K562 (cell line): ENCODE results near the gene THBS1. TPM values are rescaled to one million over a fixed set of nuclear protein-coding genes. Genes with fewer than 3 reads are reported as not detected.

Experiments
- CBX3 ChIP-seq, 2 experiments: IDR thresholded peaks; 1 replicate in 1 of 2; 2 replicates in 1 of 2; pipeline ENCODE4 v1.6.1; 2012; ENCODE audit warnings: inconsistent platforms in 2 of 2, low read length in 2 of 2, borderline replicate concordance in 1 of 2, control low read depth in 1 of 2
- MEF2A ChIP-seq: IDR thresholded peaks from 2 replicates; pipeline ENCODE4 v1.6.1; 2011; ENCODE audit warnings: low read depth, mild to moderate bottlenecking, low read length, moderate library complexity; ENCODE audit not compliant: control insufficient read depth
- polyA plus RNA-seq, 8 experiments: library from polyadenylated mRNA; depleted of rRNA in 4 of 8; stranded (reverse) in 5 of 8; unstranded in 3 of 8; fragments of >200 nt; fragmentation: Nextera tagmentation in 2 of 8; fragmentation: Illumina TruSeq in 1 of 8; extraction: Ambion mirVana in 2 of 8; extraction: Trizol in 1 of 8; gene quantifications; 2 replicates each; pipeline versions ENCODE4 v1.2.1 to v1.2.3, GENCODE V29; 2011 to 2014; ENCODE audit warnings: inconsistent platforms in 1 of 8, missing spikeins in 1 of 8
- total RNA-seq, 7 experiments: library from RNA; depleted of rRNA in 6 of 7; stranded (reverse); fragments of >200 nt in 6 of 7; fragmentation: Illumina TruSeq in 2 of 7; extraction: Trizol in 2 of 7; gene quantifications; 2 replicates each; pipeline versions ENCODE4 v1.2.1 to v1.2.3, GENCODE V29; 2011 to 2021; ENCODE audit warnings: low replicate concordance in 1 of 7
- TF ChIP-seq, protein P1 (sequence below), 2 experiments: fragments of 450-650 bp; formaldehyde crosslinking in 1 of 2; IDR thresholded peaks; 2 replicates each; pipeline versions ENCODE4 v1.4.0 to v1.6.1; 2014 to 2020; ENCODE audit warnings: mild to moderate bottlenecking in 2 of 2, borderline replicate concordance in 1 of 2, low read depth in 1 of 2

THBS1 gene
- total and polyA plus RNA-seq, 9 of the 15 experiments (the other 6 are each of a cell fraction or from before 2014, with no cell fraction given), result 0.04 to 1.3 (median 0.40) TPM

DNA sequence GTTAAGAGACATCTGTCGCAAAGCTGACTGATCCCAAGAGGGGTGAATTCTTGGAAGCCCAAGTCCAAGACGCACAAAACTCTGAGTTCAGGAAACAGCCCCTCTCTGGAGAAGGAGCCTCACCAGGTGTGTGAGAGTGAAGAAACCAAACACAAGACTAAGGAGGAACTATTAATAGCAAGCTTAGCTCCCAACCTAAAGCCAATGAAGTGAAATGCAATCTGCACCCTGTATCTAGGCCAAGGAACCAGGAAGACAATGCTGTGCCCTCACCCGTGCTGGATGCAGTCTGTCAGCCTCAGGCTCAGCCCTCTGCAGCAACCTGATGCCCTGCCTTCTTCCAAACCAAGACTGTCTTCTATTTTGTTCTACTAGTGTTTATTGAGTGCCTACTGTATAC is 22.5 kb upstream of the THBS1 start (continued):
- TF ChIP-seq, protein P1, sequence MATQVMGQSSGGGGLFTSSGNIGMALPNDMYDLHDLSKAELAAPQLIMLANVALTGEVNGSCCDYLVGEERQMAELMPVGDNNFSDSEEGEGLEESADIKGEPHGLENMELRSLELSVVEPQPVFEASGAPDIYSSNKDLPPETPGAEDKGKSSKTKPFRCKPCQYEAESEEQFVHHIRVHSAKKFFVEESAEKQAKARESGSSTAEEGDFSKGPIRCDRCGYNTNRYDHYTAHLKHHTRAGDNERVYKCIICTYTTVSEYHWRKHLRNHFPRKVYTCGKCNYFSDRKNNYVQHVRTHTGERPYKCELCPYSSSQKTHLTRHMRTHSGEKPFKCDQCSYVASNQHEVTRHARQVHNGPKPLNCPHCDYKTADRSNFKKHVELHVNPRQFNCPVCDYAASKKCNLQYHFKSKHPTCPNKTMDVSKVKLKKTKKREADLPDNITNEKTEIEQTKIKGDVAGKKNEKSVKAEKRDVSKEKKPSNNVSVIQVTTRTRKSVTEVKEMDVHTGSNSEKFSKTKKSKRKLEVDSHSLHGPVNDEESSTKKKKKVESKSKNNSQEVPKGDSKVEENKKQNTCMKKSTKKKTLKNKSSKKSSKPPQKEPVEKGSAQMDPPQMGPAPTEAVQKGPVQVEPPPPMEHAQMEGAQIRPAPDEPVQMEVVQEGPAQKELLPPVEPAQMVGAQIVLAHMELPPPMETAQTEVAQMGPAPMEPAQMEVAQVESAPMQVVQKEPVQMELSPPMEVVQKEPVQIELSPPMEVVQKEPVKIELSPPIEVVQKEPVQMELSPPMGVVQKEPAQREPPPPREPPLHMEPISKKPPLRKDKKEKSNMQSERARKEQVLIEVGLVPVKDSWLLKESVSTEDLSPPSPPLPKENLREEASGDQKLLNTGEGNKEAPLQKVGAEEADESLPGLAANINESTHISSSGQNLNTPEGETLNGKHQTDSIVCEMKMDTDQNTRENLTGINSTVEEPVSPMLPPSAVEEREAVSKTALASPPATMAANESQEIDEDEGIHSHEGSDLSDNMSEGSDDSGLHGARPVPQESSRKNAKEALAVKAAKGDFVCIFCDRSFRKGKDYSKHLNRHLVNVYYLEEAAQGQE (IDR thresholded peaks at IDR 0.05; ENCODE audit: borderline replicate concordance), result no peak
- TF ChIP-seq, protein P1 (CRISPR knock-in tag; IDR thresholded peaks at IDR 0.05; ENCODE audit: low read depth), result no peak
- TF ChIP-seq MEF2A, result no peak
- no peak for TF ChIP-seq CBX3 (IDR thresholded peaks at IDR 0.05; ENCODE audit: borderline replicate concordance in 1 of 2, low read length in 2 of 2)
